ENCODE results near the gene G3BP2.
"Not testable (repeated sequence)": the region's sequence is repeated elsewhere in the genome, so short reads cannot be mapped to it uniquely, and the experiment has no call there.

The G3BP2 gene

DNA sequence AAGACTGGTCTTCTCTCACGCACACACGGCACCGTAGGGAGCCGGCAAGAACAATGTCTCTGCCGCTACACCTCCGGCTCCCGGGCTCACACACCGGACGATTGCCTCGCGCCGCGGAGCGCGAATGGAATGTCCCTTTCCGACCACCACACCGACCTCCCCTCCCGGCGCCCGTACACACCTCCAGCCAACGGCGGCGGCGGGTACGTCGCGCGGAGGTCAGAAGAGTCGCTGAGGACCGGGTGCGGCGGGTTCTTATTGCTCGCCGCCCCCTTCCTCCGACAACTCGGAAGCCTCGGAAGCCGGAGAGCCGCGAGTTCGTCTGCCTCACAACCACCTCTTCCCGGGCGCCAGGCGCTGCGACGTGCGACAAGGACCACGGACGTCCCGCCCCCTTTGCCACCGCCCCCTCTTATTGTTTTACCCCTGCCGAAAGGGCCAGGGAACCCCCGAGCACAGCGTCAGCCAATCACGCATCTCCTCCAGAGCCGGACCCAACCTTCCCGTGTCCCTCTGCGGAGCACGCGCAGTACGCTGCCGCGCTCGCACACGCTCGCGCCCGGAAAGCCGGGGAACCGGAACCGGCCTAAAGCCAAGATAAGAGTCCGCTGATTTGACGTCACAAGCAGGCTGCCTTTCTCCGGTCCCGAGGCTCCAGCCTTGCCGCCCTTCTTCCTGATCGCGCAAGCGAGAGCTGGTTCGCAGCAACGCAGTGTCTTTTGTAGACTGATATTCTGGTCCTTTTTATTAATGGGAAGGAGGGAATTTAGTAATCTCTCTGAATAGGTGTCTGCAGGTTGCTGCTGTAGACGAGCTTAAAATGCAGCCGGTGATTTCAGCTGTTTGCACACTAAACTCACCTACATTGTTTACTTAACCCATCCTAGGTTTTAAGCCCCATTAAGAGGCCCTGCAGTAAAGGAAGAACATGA, at the start of gene G3BP2:
Gene G3BP2 (minus strand): TSS at position 385 of the 932 bp plus-strand sequence. CDS start 11,386 bp downstream, outside the sequence.
- peak; percentile 99 for DNase-seq

DNA sequence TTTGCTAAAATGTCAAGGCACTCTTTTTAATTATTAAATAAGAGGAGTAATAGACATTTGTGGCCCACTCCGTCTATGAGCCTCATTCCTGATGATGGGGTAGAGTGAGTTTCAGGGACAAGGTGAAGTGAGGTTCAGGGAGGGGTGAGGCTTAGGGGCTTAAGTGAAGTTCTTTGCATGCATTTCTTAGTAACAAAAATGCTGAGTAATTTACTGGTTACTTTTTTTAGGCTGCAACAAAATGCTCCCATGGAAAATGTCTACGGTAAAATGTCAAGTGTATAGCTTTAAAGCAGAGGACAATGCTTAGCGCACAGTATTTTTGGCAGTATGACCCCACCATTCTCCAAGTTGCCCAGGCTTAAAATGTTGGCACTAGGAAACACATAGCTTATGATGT, 49.2 kb upstream of the G3BP2 start:
- DNase-seq: no peak

DNA sequence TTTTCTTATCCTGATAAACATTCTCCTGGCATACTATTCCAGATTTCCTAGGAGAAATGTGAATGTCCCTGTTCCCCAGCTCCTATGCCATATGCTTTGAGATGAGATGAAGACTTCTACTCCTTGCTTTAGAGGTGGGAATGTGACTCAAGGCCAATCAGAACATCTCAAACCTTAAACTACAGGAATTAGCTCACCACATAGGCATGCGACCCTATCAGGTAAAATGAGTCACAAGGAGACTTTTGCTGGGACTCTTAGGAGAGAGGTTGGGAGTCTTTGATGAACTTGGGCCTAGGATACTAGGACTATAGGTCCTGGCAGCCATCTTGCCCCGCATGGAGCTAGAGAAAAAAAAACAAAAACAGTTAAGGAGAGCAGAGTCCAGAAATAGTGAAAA, 45.3 kb upstream of the G3BP2 start:
- DNase-seq: no peak

DNA sequence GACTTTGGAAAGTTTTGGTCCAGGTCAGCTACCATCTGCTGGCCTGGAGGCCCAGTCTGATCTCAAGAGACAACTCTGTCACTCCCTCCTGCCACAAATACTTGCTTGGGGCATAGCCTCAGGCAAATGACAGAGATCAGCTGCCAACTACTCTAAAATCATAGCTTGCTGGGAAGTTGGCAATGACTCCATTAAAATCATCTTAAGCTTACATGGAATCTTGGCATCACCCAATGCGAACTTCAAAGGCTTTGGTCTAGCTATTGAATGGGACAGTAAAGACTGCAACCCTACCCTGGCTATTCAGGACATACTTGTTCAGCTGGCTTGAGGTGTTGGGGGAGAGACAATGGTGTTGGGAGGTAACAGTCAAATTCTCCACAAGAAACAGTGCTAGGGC, 44.2 kb upstream of the G3BP2 start:
- no peak for DNase-seq

DNA sequence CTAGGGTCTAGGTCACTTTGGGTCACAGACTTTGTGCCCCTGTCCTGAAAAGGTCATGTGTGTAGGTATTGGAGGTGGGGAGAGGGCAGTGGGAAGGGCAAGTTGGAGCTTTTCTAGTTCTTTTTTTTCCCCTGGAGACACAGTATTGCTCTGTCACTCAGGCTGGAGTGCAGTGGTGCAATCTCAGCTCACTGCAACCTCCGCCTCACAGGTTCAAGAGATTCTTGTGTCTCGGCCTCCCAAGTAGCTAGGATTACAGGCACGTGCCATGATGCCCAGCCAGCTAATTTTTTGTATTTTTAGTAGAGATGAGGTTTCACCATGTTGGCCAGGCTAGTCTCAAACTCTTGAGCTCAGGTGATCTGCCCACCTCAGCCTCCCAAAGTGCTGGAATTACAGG, 42.8 kb upstream of the G3BP2 start:
- not testable (repeated sequence) for DNase-seq

DNA sequence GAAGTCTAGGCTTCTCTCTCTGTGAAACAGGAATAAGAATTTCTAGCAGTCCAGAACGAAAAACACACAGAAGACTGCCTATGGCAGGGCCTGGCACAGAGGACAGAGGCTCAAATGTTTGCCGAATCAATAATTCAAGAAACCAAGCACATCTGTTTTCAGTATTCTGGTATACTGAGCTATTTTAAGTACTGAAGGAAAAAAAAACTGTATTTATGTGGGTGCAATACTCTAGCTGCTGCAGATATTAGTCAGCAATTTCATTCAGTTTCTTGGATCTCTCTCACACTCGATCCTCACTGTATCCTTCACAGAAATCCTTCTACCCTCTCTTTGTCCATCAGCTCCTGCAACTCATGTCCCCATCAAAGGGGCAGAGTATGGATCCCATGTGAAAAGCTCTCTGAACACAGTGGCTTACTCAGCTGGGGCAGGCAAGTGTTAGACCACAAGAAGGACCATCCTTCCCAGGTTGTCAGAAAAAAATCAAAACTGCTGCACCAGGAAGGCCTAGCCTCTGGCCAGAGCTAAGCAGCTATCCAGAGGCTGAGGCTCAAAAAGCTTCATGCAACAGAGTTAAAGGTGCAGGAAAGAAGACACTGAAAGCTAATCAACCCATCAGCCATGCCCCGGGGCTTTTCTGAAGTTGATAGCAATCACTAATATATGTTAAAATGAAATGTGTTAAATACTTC, 42.0 kb upstream of the G3BP2 start:
- DNase-seq: no peak

DNA sequence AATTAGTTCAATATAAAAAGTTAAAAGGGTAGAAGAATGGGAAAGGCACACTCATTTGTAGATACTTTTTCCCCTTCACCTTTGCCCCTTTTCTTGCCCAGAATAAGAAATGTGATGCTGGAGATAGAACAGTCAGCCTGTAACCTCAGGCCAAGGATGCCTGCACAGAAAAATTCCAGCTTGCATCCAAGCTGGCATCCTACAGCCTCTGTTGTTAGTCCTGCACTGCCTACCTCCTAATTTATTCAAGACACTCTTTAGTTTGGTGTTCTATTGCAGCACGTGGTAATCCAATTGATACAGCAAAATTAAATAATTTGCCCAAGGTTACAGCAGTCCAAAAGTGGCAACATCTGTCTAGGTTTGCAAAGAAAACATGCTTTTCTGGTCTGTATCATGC, 41.5 kb upstream of the G3BP2 start:
- DNase-seq: no peak

DNA sequence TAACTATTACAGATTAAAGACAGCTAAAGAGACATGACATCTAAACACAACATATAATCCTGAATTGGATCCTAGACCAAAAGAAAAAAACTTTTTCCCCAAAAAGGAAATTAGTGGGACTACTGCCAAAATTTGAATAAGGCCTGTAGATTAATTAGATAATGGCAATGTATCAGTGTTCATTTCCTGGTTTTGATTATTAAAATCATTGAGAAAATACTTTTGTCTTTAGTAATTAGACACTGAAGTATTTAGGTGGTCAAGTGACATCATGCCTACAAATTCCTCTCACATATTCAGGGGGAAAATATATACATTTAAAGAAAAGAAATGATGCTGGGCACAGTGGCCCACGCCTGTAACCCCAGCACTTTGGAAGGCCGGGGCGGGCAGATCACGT, 40.8 kb upstream of the G3BP2 start:
- no peak for DNase-seq

DNA sequence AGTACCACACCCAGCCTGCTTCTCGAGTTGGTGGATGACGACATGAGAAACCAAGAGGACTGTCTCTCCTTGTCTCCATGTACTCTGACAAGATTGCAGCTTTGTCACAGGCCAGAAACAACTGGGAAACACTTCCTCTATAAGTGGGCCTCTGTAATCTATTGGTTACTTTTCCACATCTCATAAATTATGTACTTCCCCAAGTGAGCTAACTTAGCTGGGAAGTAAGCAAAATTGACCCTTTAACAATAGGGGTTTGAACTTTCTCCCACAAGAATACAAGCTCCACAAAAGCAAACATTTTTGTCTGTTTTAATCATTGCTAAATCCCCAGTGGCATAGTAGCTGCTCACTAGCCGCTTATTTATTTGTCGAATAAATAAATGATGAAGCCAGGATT, 37.0 kb upstream of the G3BP2 start:
- no peak for DNase-seq

DNA sequence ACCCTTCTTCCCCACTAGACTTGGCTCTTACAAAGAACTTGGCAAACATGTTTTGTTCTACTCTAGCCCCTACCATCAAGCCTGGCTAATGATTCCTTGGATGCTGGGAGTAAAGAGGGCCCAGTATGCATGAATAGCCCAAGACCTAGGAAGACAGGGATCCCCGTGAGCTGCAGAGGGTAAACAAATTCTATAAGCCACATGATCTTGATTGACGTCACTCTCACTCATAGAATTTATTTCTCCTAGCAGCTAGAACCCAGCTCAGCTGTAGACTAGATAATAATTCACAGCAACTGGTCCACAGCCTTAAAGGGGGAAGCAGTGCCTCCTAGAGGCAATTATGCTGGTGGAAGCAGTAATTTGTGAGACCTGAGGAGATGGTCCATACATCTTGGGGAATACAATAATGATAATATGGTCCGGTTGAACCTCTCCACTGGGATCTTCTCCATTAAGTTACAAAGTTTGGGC, 35.0 kb upstream of the G3BP2 start:
- peak; percentile 70 for DNase-seq

DNA sequence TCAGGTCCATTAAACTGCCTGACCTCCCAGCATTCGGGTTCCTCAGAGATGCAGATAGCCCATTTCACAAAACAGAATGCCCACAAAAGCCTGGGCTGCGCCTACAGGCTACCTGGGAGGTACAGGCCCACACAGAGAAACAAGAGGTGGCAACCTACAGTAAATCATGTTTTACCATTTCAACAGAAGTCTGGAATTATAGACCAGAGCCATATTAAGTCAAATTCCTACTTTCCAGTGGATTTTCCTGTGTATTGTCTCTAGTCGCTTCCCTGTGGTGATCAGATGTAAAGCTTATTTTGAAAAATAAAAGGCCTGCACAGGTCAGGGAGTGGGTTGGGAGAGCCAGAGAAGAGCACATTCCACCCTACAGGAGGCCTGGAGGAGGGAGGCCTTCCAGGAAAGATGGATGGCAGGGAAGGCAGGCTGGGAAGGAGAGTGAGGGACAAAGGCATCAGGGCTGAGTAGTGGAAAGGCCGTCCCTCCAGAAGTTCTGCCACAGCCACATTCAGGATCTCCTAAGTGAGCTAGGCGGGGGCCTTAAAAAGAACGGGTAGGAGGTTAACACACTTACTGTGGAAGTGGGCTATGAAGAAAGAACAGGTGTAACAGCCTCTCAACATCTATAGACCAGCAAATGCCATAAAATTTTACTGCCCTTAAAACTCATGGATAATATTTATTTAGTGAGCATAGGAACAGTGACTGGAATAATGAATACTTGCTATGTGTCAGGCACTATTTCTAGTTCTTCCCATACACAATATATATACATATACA, 32.2 kb upstream of the G3BP2 start:
- no peak for DNase-seq

DNA sequence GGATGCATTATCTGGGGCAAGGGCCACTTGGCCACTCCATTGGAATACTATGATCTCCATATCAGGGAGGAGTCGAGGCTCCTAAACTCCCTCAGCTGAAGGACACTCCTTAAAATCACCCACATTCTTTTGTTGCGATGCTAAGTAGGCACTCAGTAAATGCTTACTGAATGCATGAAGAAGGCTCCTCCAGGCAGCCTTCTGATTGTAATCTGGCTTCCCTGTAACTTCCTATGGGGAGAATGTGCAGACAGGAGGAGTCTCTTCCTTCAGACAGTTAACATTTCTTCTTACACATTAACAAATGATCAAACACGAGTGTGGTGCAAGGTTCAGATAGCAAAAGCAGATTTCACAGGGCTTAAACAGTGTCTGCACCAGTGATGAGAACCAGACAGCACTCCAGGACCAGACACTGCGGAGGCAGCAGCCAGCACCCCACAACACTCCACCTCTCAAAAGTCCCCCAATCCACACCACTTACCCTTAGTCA, 29.8 kb upstream of the G3BP2 start:
- DNase-seq: no peak

DNA sequence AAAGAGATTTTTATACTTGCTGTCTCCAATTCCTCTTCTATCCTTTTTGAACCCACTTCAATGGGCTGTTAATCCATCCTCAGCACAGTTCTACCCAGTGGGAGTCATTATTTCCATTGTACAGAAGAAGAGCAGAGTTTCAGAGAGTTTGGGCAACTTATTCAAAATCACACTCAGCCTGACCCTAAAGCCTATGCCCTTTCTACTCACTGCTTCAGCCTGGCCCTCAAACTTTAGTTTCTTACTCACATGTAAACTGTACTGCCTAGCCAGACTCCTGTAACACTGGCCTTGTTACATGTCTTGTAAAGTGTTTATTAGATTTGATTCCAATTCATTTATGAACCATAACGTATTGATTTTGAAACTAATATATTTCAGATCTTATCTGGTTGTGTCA, 26.1 kb upstream of the G3BP2 start:
- DNase-seq: no peak

DNA sequence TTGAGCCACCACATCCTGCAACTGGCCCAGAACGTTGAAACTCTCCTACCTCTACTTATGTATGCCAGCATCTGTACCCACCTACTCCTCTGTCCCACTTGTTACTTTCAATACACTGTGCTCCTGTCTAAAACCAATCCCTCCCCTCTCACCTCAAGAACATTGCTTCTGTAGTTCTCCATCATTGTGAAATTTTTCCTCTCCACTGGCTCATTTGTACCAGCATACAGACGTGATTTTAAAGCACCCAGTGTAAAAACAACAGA, 25.7 kb upstream of the G3BP2 start:
- DNase-seq: no peak

DNA sequence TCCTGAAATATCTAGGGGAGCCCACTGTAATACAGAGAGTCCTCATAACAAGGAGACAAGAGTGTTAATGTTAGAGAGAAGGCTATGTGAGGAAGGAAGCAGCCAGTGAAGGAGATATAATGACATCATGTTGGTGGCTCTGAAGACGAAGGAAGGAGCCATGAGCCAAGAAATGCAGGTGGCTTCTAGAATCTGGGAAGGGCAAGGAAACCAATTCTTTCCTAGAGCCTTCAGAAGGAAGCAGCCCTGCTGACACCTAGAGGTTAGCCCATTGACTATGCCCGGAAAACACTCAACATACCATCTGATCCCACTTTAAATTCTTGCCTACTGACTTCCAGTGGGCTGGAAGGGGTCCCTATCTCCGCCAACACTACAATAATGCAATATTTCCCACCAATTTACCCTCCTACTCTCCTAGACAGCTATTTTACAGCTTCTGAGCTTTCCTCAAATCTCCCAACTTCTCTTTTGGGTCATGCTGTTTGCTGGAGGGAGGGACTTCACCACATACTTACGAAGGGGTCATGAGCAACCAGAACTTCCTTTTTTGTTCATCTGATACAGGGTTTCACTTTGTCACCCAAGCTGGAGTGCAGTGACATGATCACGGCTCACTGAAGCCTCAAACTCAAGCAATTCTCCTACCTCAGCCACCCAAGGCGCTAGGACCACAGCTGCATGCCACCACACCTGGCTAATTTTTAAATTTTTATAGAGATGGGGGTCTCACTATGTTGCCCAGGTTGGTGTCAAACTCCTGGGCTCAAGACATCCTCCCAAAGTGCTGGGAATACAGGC, 25.2 kb upstream of the G3BP2 start:
- DNase-seq: no peak

DNA sequence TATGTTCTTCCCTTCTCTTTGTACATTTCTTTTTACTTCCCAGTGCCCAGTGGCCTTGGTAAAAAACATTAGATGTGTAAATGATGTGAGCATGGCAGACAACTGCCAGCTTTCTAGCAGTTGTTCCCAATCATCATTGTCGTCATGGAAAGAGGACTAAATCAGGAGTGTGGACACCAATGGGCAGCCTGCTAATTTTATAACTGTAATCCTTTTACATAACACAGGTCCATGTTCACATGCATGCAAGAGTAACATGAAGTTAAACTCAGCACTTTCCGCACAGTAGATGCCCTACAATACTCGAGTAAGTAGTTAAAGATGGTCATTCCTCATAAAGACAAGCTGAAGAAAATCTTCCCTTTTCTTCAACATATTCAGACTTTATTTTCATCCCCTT, 23.4 kb upstream of the G3BP2 start:
- no peak for DNase-seq

DNA sequence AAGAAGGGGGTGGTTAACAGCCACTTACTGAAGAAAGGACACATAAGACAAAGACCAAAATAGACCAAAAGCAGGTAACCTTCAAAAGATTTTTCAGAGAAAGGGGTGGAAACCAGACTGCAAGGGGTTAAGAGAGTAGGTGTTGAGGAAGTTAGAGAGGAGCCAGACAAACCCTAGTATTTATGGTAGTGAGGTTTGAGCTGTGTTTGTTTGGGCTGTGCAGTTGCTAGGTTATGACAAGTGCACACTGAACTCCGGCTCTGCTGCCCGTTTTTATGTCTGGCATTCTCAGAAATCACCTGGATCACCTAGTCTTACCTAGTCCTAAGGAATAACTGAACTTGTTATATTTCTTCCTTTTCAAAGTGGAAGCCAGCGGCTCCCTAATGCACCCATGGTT, 22.9 kb upstream of the G3BP2 start:
- DNase-seq: no peak

DNA sequence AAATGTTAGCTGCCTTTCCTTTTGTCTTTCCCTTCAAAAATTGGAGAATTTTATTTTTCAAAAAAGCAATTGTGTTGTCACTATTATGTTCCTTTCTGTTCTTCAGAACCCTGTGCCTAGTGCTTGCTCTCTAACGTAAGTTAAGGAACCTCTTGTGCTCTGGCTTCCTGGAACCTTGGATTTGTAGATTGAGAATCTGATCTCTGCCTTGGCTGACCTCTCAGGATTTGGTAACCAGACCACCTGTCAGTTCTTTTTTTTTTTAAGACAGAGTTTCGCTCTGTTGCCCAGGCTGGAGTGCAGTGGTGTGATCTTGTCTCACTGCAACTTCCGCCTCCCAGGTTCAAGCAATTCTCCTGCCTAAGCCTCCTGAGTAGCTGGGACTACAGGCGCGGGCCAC, 18.9 kb upstream of the G3BP2 start:
- DNase-seq: not testable (repeated sequence)

DNA sequence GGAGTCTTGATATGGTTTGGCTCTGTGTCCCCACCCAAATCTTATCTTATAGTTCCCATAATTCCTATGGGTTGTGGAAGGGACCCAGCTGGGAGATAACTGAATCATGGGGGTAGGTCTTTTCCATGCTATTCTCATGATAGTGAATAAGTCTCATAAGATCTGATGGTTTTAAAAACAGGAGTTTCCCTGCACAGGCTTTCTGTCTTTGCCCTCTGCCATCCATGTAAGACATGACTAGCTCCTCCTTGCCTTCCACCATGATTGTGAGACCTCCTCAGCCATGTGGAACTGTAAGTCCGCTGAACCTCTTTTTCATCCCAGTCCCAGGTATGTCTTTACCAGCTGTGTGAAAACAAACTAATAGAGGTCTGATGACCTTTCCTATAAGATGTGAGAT, 13.9 kb upstream of the G3BP2 start:
- DNase-seq: not testable (repeated sequence)

DNA sequence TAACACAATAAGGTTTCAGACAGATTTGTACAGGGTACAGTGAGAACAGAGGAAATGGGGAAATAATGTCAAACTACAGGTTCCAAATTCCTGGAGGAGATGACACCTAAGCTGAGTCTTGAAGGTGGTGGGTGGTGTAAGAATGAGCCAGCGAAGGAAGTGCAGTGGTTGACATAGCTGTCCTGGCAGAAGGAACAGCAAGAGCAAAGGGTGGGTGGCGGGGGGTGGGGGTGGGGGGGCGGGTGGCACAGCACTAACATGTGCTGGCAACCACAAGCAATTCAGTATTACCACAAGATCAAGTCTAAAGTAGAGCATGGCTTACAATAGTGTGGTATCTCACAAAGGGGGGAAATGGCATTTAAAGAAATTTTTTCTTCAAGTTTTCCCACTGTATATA, 13.1 kb upstream of the G3BP2 start:
- DNase-seq: no peak

DNA sequence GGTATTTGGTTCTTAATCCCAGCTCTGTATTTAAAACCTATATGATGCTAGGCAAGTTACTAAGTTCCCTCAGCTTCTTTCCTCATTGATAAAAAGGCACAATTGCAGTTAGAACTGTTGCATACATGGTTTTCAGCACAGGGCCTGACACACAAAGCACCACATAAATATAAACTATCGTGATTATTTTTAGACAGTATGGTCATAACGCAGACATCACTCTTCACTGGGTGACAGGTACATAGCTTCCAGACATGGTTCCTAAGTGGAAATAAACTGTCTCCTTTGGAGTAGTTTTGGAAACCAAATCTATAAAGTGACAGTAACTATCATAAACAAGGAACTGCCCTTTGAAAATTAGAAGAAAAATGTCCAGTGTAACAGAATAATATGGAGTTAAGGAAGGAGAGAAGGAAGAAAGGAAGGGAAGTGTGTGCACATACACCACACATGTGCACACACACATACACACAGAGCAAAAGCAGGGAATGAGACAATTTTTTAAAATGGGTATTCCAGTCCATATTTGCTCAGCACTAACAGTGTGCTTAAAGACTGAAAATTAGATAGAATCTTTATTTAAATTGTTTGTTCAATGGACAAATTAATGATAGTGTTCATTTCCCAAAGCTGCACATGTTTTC, 12.5 kb upstream of the G3BP2 start:
- DNase-seq: no peak
